UCSD-AML1 (cell line): ENCODE results near the gene OR13J1.
"Not testable (repeated sequence)": the region's sequence is repeated elsewhere in the genome, so short reads cannot be mapped to it uniquely, and the experiment has no call there.

ENCODE experiments used
- DNase-seq: peaks from one replicate; lab custom pipeline; 2025; ENCODE audit not compliant: unreplicated experiment; lab: John Stamatoyannopoulos, UW

Gene OR13J1

GRCh38 chr9:35870351-35870923, at the start of gene OR13J1:
Gene OR13J1 (minus strand): TSS chr9:35870401. CDS start chr9:35870401, 0 bp downstream.
- no peak for DNase-seq

- DNase-seq = no peak
These were observed 49.2 kb upstream of the OR13J1 start for GRCh38 chr9:35919212-35920008.

GRCh38 chr9:35918780-35919179, 48.6 kb upstream of the OR13J1 start:
- DNase-seq = no peak

- DNase-seq = no peak
These were observed 47.1 kb upstream of the OR13J1 start for GRCh38 chr9:35917261-35917660.

GRCh38 chr9:35915681-35916294, 45.6 kb upstream of the OR13J1 start:
- DNase-seq = no peak

GRCh38 chr9:35914301-35914807, 44.2 kb upstream of the OR13J1 start:
- DNase-seq = no peak

- DNase-seq = not testable (repeated sequence)
These were observed 43.2 kb upstream of the OR13J1 start for GRCh38 chr9:35913429-35913828.

GRCh38 chr9:35912791-35913400, 42.7 kb upstream of the OR13J1 start:
- no peak for DNase-seq

GRCh38 chr9:35911690-35912089, 41.5 kb upstream of the OR13J1 start:
- no peak for DNase-seq

- DNase-seq = peak; percentile 58
These were observed 40.6 kb upstream of the OR13J1 start for GRCh38 chr9:35910613-35911359.

GRCh38 chr9:35909687-35910612, 39.7 kb upstream of the OR13J1 start:
- DNase-seq = no peak

GRCh38 chr9:35909274-35909673, 39.1 kb upstream of the OR13J1 start, which contains the start of gene SPAAR:
Gene SPAAR (plus strand): TSS chr9:35909490. CDS start chr9:35910464, 974 bp downstream.
- no peak for DNase-seq

- DNase-seq = no peak
These were observed 38.4 kb upstream of the OR13J1 start for GRCh38 chr9:35908504-35909125.

- DNase-seq = peak; percentile 74
These were observed 37.7 kb upstream of the OR13J1 start for GRCh38 chr9:35907711-35908503.

- no peak for DNase-seq
These were observed 36.9 kb upstream of the OR13J1 start for GRCh38 chr9:35906923-35907699.

GRCh38 chr9:35905912-35906679, 35.9 kb upstream of the OR13J1 start, which contains the start of gene HRCT1:
Gene HRCT1 (plus strand): TSS chr9:35906202. CDS start chr9:35906288, 86 bp downstream.
- DNase-seq = no peak
